ENCODE measurements around the gene E2F4. TPM values are rescaled to one million over a fixed set of nuclear protein-coding genes. Genes with fewer than 3 reads are reported as not detected.

E2F4 gene
- total and polyA plus RNA-seq, 2 experiments from 2014 or later = 67.0 to 135 TPM

DNA sequence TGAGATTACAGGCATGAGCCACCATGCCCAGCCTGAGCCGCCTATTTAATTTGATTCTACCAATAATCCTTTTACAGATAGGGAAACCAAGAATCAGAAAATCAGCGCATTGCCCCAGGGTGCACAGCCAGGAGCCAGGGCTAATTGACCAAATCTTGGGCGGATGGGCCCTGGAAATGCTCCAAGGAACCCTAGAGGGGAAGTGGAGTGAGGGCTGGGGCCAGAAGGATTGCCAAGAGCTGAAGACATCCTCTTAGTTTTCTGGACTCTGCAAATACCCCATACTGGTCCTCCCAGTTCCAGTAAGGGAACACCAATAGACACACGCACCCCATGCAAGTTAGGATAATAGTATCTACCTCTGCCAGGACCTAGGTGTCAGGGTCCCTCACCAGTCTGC lies 51.5 kb downstream of the E2F4 start:
- peak overlapping the region; percentile 56; the same call in 1 of the 2 replicates for H3K27ac Mint-ChIP-seq
- no peak for ATAC-seq
- Histone ChIP-seq H3K4me3 (no peak overlapping the region), H3K9me2 (ENCODE audit: insufficient read depth) (no peaks in the 10 kb centered on the region), H3K36me3 (ENCODE audit: insufficient read depth) (no peaks in the 10 kb centered on the region), H3K4me2 (no peak overlapping the region), H3F3A (replicated peaks; ENCODE audit: low read depth) (peaks cover 14% of the 10 kb centered on the region; the same call in 1 of the 2 replicates), H3K79me2 (replicated peaks; ENCODE audit: insufficient read depth) (peaks cover 36% of the 10 kb centered on the region), H3K27me3 (ENCODE audit: insufficient read depth) (peaks cover 8% of the 10 kb centered on the region), H2AFZ (no peak overlapping the region), H3K4me1 (ENCODE audit: insufficient read depth) (peaks cover 27% of the 10 kb centered on the region), H4K20me1 (replicated peaks; ENCODE audit: insufficient read depth) (no peaks in the 10 kb centered on the region; the same call in 1 of the 2 replicates), H3K27ac (ENCODE audit: low read depth) (no peak overlapping the region)
- H3K4me3 Mint-ChIP-seq = no peak overlapping the region
- H3K9me3 Mint-ChIP-seq = no peaks in the 10 kb centered on the region; the same call in 2 of the 3 replicates
- peaks cover 17% of the 10 kb centered on the region for H3K36me3 Mint-ChIP-seq (ENCODE audit: low read depth)
- peaks cover 46% of the 10 kb centered on the region for H3K4me1 Mint-ChIP-seq
- peaks cover 19% of the 10 kb centered on the region for H3K27me3 Mint-ChIP-seq (ENCODE audit: insufficient read depth, low read depth, poor library complexity)
- no peak for TF ChIP-seq CTCF (conservative IDR thresholded peaks at IDR 0.05; ENCODE audit: low read depth in 2 of 2)
- TF ChIP-seq, protein P1, sequence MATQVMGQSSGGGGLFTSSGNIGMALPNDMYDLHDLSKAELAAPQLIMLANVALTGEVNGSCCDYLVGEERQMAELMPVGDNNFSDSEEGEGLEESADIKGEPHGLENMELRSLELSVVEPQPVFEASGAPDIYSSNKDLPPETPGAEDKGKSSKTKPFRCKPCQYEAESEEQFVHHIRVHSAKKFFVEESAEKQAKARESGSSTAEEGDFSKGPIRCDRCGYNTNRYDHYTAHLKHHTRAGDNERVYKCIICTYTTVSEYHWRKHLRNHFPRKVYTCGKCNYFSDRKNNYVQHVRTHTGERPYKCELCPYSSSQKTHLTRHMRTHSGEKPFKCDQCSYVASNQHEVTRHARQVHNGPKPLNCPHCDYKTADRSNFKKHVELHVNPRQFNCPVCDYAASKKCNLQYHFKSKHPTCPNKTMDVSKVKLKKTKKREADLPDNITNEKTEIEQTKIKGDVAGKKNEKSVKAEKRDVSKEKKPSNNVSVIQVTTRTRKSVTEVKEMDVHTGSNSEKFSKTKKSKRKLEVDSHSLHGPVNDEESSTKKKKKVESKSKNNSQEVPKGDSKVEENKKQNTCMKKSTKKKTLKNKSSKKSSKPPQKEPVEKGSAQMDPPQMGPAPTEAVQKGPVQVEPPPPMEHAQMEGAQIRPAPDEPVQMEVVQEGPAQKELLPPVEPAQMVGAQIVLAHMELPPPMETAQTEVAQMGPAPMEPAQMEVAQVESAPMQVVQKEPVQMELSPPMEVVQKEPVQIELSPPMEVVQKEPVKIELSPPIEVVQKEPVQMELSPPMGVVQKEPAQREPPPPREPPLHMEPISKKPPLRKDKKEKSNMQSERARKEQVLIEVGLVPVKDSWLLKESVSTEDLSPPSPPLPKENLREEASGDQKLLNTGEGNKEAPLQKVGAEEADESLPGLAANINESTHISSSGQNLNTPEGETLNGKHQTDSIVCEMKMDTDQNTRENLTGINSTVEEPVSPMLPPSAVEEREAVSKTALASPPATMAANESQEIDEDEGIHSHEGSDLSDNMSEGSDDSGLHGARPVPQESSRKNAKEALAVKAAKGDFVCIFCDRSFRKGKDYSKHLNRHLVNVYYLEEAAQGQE (IDR thresholded peaks at IDR 0.05; ENCODE audit: unreplicated experiment) = no peak
- TF ChIP-seq ZNF114 (CRISPR knock-in tag; IDR thresholded peaks at IDR 0.05) = no peak
- TF ChIP-seq EZH2phosphoT487 (IDR thresholded peaks at IDR 0.05; ENCODE audit: unreplicated experiment) = no peak
- TF ChIP-seq ZNF462 (CRISPR knock-in tag; IDR thresholded peaks at IDR 0.05) = no peak
- TF ChIP-seq EZH2 (IDR thresholded peaks at IDR 0.05; ENCODE audit: low read depth, unreplicated experiment) = no peak
- TF ChIP-seq CREB1 (CRISPR knock-in tag; IDR thresholded peaks at IDR 0.05; ENCODE audit: low read depth) = no peak
- no peak for TF ChIP-seq ZNF331 (CRISPR knock-in tag; IDR thresholded peaks at IDR 0.05; ENCODE audit: low read depth)
- no peak for TF ChIP-seq POLR2AphosphoS5 (IDR thresholded peaks at IDR 0.05; ENCODE audit: low read depth)
- no peak for TF ChIP-seq JUNB (IDR thresholded peaks at IDR 0.05; ENCODE audit: unreplicated experiment)
- TF ChIP-seq STAT1 (IDR thresholded peaks at IDR 0.05; ENCODE audit: unreplicated experiment) = no peak
- TF ChIP-seq, protein P2, sequence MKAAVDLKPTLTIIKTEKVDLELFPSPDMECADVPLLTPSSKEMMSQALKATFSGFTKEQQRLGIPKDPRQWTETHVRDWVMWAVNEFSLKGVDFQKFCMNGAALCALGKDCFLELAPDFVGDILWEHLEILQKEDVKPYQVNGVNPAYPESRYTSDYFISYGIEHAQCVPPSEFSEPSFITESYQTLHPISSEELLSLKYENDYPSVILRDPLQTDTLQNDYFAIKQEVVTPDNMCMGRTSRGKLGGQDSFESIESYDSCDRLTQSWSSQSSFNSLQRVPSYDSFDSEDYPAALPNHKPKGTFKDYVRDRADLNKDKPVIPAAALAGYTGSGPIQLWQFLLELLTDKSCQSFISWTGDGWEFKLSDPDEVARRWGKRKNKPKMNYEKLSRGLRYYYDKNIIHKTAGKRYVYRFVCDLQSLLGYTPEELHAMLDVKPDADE (IDR thresholded peaks at IDR 0.05) = no peak
- no peak for TF ChIP-seq NANOG (IDR thresholded peaks at IDR 0.05; ENCODE audit: borderline replicate concordance)
- DNase-seq (ENCODE audit: low spot score) = no peak
